GM23248 (cell line): Measurements from ENCODE around the gene AHR. TPM values are rescaled to one million over a fixed set of nuclear protein-coding genes. Genes with fewer than 3 reads are reported as not detected.

ENCODE experiments used
- DNase-seq: peaks from one replicate; pipeline ENCODE4 v3.0.0-alpha.2; 2015
- H2AFZ ChIP-seq: fragments of 200-600 bp; sonication (generic); 2 replicates; pipeline ENCODE4 v1.6.1; 2016; ENCODE audit warnings: antibody characterized with exemption
- H3F3A ChIP-seq: fragments of 200-600 bp; sonication (generic); 2 replicates; pipeline ENCODE4 v1.6.1; 2016; ENCODE audit warnings: mild to moderate bottlenecking, antibody characterized with exemption, mixed run types; ENCODE audit not compliant: insufficient read depth
- H3K27ac ChIP-seq: fragments of 200-600 bp; sonication (generic); 2 replicates; pipeline ENCODE4 v1.5.1; 2016; ENCODE audit warnings: mild to moderate bottlenecking
- H3K27me3 ChIP-seq: fragments of 200-600 bp; sonication (generic); replicated peaks from 2 replicates; pipeline ENCODE4 v1.6.1; 2016; ENCODE audit warnings: mild to moderate bottlenecking; ENCODE audit not compliant: insufficient read depth
- H3K36me3 ChIP-seq: fragments of 200-600 bp; sonication (generic); 2 replicates; pipeline ENCODE4 v1.6.1; 2016; ENCODE audit warnings: low read depth, mild to moderate bottlenecking
- H3K4me1 ChIP-seq: fragments of 200-600 bp; sonication (generic); 2 replicates; pipeline ENCODE4 v1.6.1; 2016; ENCODE audit warnings: mild to moderate bottlenecking; ENCODE audit not compliant: insufficient read depth
- H3K4me2 ChIP-seq: fragments of 200-600 bp; sonication (generic); one replicate; pipeline ENCODE4 v1.6.1; 2016; ENCODE audit warnings: mild to moderate bottlenecking; ENCODE audit not compliant: unreplicated experiment
- H3K4me3 ChIP-seq: fragments of 200-600 bp; sonication (generic); 2 replicates; pipeline ENCODE4 v1.5.1; 2016; ENCODE audit warnings: mild to moderate bottlenecking
- H3K79me2 ChIP-seq: fragments of 200-600 bp; sonication (generic); 2 replicates; pipeline ENCODE4 v1.6.1; 2016; ENCODE audit warnings: mild to moderate bottlenecking; ENCODE audit not compliant: insufficient read depth
- H3K9ac ChIP-seq: fragments of 200-600 bp; sonication (generic); 2 replicates; pipeline ENCODE4 v1.6.1; 2016; ENCODE audit warnings: mild to moderate bottlenecking
- H3K9me2 ChIP-seq: fragments of 200-600 bp; sonication (generic); 2 replicates; pipeline ENCODE4 v1.6.1; 2016; ENCODE audit warnings: mixed run types, mild to moderate bottlenecking, moderate library complexity; ENCODE audit not compliant: insufficient read depth
- H3K9me3 ChIP-seq: fragments of 200-600 bp; sonication (generic); one replicate; pipeline ENCODE4 v1.6.1; 2017; ENCODE audit warnings: low read depth
- H4K20me1 ChIP-seq: fragments of 200-600 bp; sonication (generic); 2 replicates; pipeline ENCODE4 v1.6.0; 2016; ENCODE audit not compliant: insufficient read depth
- EZH2 ChIP-seq: fragments of 200-600 bp; sonication (generic); IDR thresholded peaks from 2 replicates; pipeline ENCODE4 v1.6.1; 2018; ENCODE audit warnings: antibody characterized with exemption, mild to moderate bottlenecking; ENCODE audit not compliant: insufficient read depth, poor library complexity, severe bottlenecking
- EZH2phosphoT487 ChIP-seq: fragments of 200-600 bp; sonication (generic); IDR thresholded peaks from 2 replicates; pipeline ENCODE4 v1.6.1; 2018; ENCODE audit warnings: antibody characterized with exemption, moderate library complexity, mild to moderate bottlenecking, low read depth; ENCODE audit not compliant: insufficient read depth
- WGBS, 2 experiments: methylation state at CpG; one replicate each; pipeline ENCODE4 v1.1.6; 2015 to 2017; ENCODE audit warnings: low lambda C conversion rate in 2 of 2, low coverage in 1 of 2; ENCODE audit errors: missing lambda C conversion rate in 2 of 2; 5-methylcytosine and 5-hydroxymethylcytosine counted together
- in situ Hi-C: fragments of 300-500 bp; cut with MboI; formaldehyde crosslinking; loops from 2 replicates; pipeline ENCODE4 v1.15.0; 2020
- polyA plus RNA-seq: library from polyadenylated mRNA; unstranded; fragments of >200 nt; fragmentation: Nextera tagmentation; extraction: Ambion mirVana; gene quantifications from 2 replicates; pipeline ENCODE4 v1.2.1, GENCODE V29; 2016
- total RNA-seq: library from RNA; depleted of rRNA; stranded (reverse); fragments of >200 nt; shearing (Covaris generic); gene quantifications from 2 replicates; pipeline ENCODE4 v1.2.3, GENCODE V29; 2014

AHR gene
- total and polyA plus RNA-seq, 2 experiments from 2014 or later = 19.0 to 98.7 TPM

- Histone ChIP-seq H2AFZ (no peak overlapping the region), H3K27ac (no peak overlapping the region), H3K9me2 (no peaks in the 10 kb centered on the region), H3F3A (0 out of 2 replicates have a peak, but pooled peaks cover 22% of the 10 kb centered on the region), H3K4me3 (no peak overlapping the region), H3K9ac (no peak overlapping the region), H3K27me3 (no peaks in the 10 kb centered on the region), H3K36me3 (peaks cover 65% of the 10 kb centered on the region), H3K4me2 (no peak overlapping the region), H3K4me1 (peaks cover 15% of the 10 kb centered on the region; the same call in 1 of the 2 replicates), H3K9me3 (no peaks in the 10 kb centered on the region), H4K20me1 (no peaks in the 10 kb centered on the region), H3K79me2 (peaks cover 35% of the 10 kb centered on the region)
- 91% methylated on average over 4 of the region's 4 CpGs for WGBS, 2 experiments
- in situ Hi-C loops = no loop called here
- DNase-seq = no peak
- TF ChIP-seq EZH2 = no peak
- TF ChIP-seq EZH2phosphoT487 = no peak
Observed at GRCh38 chr7:17336168-17336567, 37.7 kb downstream of the AHR start.

- no peak overlapping the region for H3K4me2 ChIP-seq
- no peak overlapping the region for H2AFZ ChIP-seq
- no peaks in the 10 kb centered on the region for H4K20me1 ChIP-seq
- no peak overlapping the region for H3K27ac ChIP-seq
- peaks cover 13% of the 10 kb centered on the region; the same call in 1 of the 2 replicates for H3F3A ChIP-seq
- H3K27me3 ChIP-seq = no peaks in the 10 kb centered on the region
- peaks cover 55% of the 10 kb centered on the region for H3K36me3 ChIP-seq
- no peak for TF ChIP-seq EZH2phosphoT487
- TF ChIP-seq EZH2 = no peak
- H3K4me3 ChIP-seq = no peak overlapping the region
- H3K9me3 ChIP-seq = no peaks in the 10 kb centered on the region
- in situ Hi-C loops = no loop called here
- no peak for DNase-seq
- peaks cover 19% of the 10 kb centered on the region for H3K4me1 ChIP-seq
- no peaks in the 10 kb centered on the region for H3K9me2 ChIP-seq
- no peak overlapping the region for H3K9ac ChIP-seq
- peaks cover 53% of the 10 kb centered on the region for H3K79me2 ChIP-seq
- WGBS, 2 experiments = 45 to 48% methylated on average over 2 of the region's 2 CpGs
Observed at GRCh38 chr7:17339139-17339538, 40.7 kb downstream of the AHR start.

GRCh38 chr7:17339952-17340351 lies 41.5 kb downstream of the AHR start:
- Histone ChIP-seq H3K79me2 (peaks cover 61% of the 10 kb centered on the region), H3K27me3 (no peaks in the 10 kb centered on the region), H3K27ac (no peak overlapping the region), H3K9me3 (no peaks in the 10 kb centered on the region), H3K36me3 (peaks cover 47% of the 10 kb centered on the region), H3K9ac (no peak overlapping the region), H3K4me1 (peaks cover 19% of the 10 kb centered on the region), H2AFZ (no peak overlapping the region), H3K4me3 (no peak overlapping the region), H4K20me1 (no peaks in the 10 kb centered on the region), H3F3A (peaks cover 9% of the 10 kb centered on the region; the same call in 1 of the 2 replicates), H3K9me2 (no peaks in the 10 kb centered on the region), H3K4me2 (no peak overlapping the region)
- DNase-seq = peak; percentile 8
- in situ Hi-C loops = no loop called here
- TF ChIP-seq EZH2 (no peak), EZH2phosphoT487 (no peak)
- WGBS, 2 experiments = 62% methylated on average over 4 of the region's 4 CpGs

- in situ Hi-C loops = no loop called here
- no peaks in the 10 kb centered on the region for H4K20me1 ChIP-seq
- no peaks in the 10 kb centered on the region for H3K9me3 ChIP-seq
- no peak for TF ChIP-seq EZH2phosphoT487
- TF ChIP-seq EZH2 = no peak
- H3K36me3 ChIP-seq = peaks cover 40% of the 10 kb centered on the region
- H3K9me2 ChIP-seq = no peaks in the 10 kb centered on the region
- H2AFZ ChIP-seq = no peak overlapping the region
- H3K27me3 ChIP-seq = no peaks in the 10 kb centered on the region
- H3K79me2 ChIP-seq = peaks cover 60% of the 10 kb centered on the region
- H3K9ac ChIP-seq = no peak overlapping the region
- H3K27ac ChIP-seq = no peak overlapping the region
- DNase-seq = no peak
- H3K4me2 ChIP-seq = no peak overlapping the region
- H3K4me1 ChIP-seq = peaks cover 19% of the 10 kb centered on the region
- H3F3A ChIP-seq = peaks cover 7% of the 10 kb centered on the region; the same call in 1 of the 2 replicates
- H3K4me3 ChIP-seq = no peak overlapping the region
- 53 to 58% methylated on average over 1 of the region's 1 CpG for WGBS, 2 experiments
Observed at GRCh38 chr7:17340655-17341054, 42.2 kb downstream of the AHR start.
